KMS-11 (cell line): ENCODE data around the gene TMEM202.
"Not testable (repeated sequence)": the region's sequence is repeated elsewhere in the genome, so short reads cannot be mapped to it uniquely, and the experiment has no call there.

ENCODE experiments used
- H2AFZ ChIP-seq: fragments of 200-600 bp; sonication (generic); 2 replicates; pipeline ENCODE4 v1.6.1; 2016; ENCODE audit warnings: antibody characterized with exemption, mixed run types, low read depth
- H3K27ac ChIP-seq: fragments of 200-600 bp; sonication (generic); 2 replicates; pipeline ENCODE4 v1.6.1; 2016; ENCODE audit warnings: mild to moderate bottlenecking, mixed run types
- H3K27me3 ChIP-seq: fragments of 200-600 bp; sonication (generic); 2 replicates; pipeline ENCODE4 v1.6.1; 2017; ENCODE audit warnings: mild to moderate bottlenecking, low read depth, mixed run types, moderate library complexity; ENCODE audit not compliant: insufficient read depth
- H3K36me3 ChIP-seq: fragments of 200-600 bp; sonication (generic); 2 replicates; pipeline ENCODE4 v1.6.1; 2017; ENCODE audit warnings: mild to moderate bottlenecking, mixed run types; ENCODE audit not compliant: insufficient read depth
- H3K4me1 ChIP-seq: fragments of 200-600 bp; sonication (generic); 2 replicates; pipeline ENCODE4 v1.6.1; 2016; ENCODE audit warnings: mild to moderate bottlenecking, low read depth, mixed run types; ENCODE audit not compliant: poor library complexity, severe bottlenecking
- H3K4me2 ChIP-seq: fragments of 200-600 bp; sonication (generic); 2 replicates; pipeline ENCODE4 v1.7.0; 2016; ENCODE audit warnings: mild to moderate bottlenecking, mixed run types
- H3K4me3 ChIP-seq: fragments of 200-600 bp; sonication (generic); IDR thresholded peaks from 2 replicates; pipeline ENCODE4 v1.6.1; 2017; ENCODE audit warnings: low read depth, low read length, mixed read lengths; ENCODE audit not compliant: insufficient read depth
- H3K79me2 ChIP-seq: fragments of 200-600 bp; sonication (generic); 2 replicates; pipeline ENCODE4 v1.6.1; 2016; ENCODE audit warnings: low read depth, mixed run types; ENCODE audit not compliant: insufficient read depth
- H3K9ac ChIP-seq: fragments of 200-600 bp; sonication (generic); 2 replicates; pipeline ENCODE4 v1.6.1; 2016; ENCODE audit warnings: mild to moderate bottlenecking, mixed run types
- H4K20me1 ChIP-seq: fragments of 200-600 bp; sonication (generic); 2 replicates; pipeline ENCODE4 v1.6.1; 2016; ENCODE audit warnings: mild to moderate bottlenecking, mixed run types; ENCODE audit not compliant: insufficient read depth
- TF ChIP-seq, protein P1 (sequence below): fragments of 200-600 bp; sonication (generic); conservative IDR thresholded peaks from 2 replicates; pipeline ENCODE4 v1.6.1; 2017; ENCODE audit warnings: low read depth, mild to moderate bottlenecking, antibody characterized with exemption, low read length, moderate library complexity, mixed read lengths

The TMEM202 gene

GRCh38 chr15:72411111-72411510 lies 13.0 kb downstream of the TMEM202 start:
- Histone ChIP-seq H3K36me3 (no peaks in the 10 kb centered on the region), H3K79me2 (no peaks in the 10 kb centered on the region), H2AFZ (no peak overlapping the region), H3K27me3 (no peaks in the 10 kb centered on the region), H3K4me3 (no peak overlapping the region), H4K20me1 (no peaks in the 10 kb centered on the region), H3K4me1 (no peaks in the 10 kb centered on the region), H3K9ac (no peak overlapping the region), H3K27ac (no peak overlapping the region), H3K4me2 (no peak overlapping the region)
- TF ChIP-seq, protein P1, sequence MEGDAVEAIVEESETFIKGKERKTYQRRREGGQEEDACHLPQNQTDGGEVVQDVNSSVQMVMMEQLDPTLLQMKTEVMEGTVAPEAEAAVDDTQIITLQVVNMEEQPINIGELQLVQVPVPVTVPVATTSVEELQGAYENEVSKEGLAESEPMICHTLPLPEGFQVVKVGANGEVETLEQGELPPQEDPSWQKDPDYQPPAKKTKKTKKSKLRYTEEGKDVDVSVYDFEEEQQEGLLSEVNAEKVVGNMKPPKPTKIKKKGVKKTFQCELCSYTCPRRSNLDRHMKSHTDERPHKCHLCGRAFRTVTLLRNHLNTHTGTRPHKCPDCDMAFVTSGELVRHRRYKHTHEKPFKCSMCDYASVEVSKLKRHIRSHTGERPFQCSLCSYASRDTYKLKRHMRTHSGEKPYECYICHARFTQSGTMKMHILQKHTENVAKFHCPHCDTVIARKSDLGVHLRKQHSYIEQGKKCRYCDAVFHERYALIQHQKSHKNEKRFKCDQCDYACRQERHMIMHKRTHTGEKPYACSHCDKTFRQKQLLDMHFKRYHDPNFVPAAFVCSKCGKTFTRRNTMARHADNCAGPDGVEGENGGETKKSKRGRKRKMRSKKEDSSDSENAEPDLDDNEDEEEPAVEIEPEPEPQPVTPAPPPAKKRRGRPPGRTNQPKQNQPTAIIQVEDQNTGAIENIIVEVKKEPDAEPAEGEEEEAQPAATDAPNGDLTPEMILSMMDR: no peak

DNA sequence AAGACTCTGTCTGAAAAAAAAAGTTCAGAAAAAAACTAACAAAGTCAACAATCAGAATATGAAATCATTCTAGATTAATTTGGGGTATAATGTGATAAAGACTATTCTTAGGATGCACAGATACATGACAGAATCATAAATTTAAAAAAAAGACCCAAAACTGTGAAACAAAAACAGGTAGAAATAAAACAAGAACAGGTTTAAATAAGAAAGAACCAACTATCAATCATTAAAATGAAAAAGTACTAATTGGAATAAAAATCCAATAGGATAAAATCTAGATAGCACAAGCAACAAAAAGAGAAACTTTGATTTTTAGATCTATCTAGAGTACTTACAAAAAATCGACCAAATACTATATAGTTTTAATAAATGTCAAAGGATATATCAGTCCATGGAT lies 13.4 kb downstream of the TMEM202 start:
- no peaks in the 10 kb centered on the region for H3K4me1 ChIP-seq
- H3K79me2 ChIP-seq: no peaks in the 10 kb centered on the region
- H3K27ac ChIP-seq: no peak overlapping the region
- H3K9ac ChIP-seq: no peak overlapping the region
- no peak overlapping the region for H2AFZ ChIP-seq
- H3K4me2 ChIP-seq: no peak overlapping the region
- no peak overlapping the region for H3K4me3 ChIP-seq
- TF ChIP-seq, protein P1: no peak
- H3K27me3 ChIP-seq: no peaks in the 10 kb centered on the region
- no peaks in the 10 kb centered on the region for H3K36me3 ChIP-seq
- no peaks in the 10 kb centered on the region for H4K20me1 ChIP-seq

- H3K4me1 ChIP-seq, H3K9ac ChIP-seq, H3K79me2 ChIP-seq, H3K4me3 ChIP-seq, H3K4me2 ChIP-seq, H4K20me1 ChIP-seq, H3K36me3 ChIP-seq, H3K27ac ChIP-seq, H2AFZ ChIP-seq, H3K27me3 ChIP-seq: not testable (repeated sequence)
Measured at GRCh38 chr15:72413337-72413736, 15.2 kb downstream of the TMEM202 start.

- Histone ChIP-seq H3K79me2 (no peaks in the 10 kb centered on the region), H3K4me3 (no peak overlapping the region), H3K4me1 (no peaks in the 10 kb centered on the region), H3K36me3 (no peaks in the 10 kb centered on the region), H3K4me2 (no peak overlapping the region), H3K27me3 (no peaks in the 10 kb centered on the region), H3K9ac (no peak overlapping the region), H2AFZ (no peak overlapping the region), H4K20me1 (no peaks in the 10 kb centered on the region), H3K27ac (no peak overlapping the region)
- TF ChIP-seq, protein P1: no peak
Measured at GRCh38 chr15:72415304-72415703, 17.2 kb downstream of the TMEM202 start.

GRCh38 chr15:72419768-72420167 lies 21.7 kb downstream of the TMEM202 start:
- H3K27me3 ChIP-seq, H3K36me3 ChIP-seq, H3K79me2 ChIP-seq, H3K4me1 ChIP-seq, H3K9ac ChIP-seq, H3K27ac ChIP-seq, H3K4me2 ChIP-seq, H3K4me3 ChIP-seq, H4K20me1 ChIP-seq, H2AFZ ChIP-seq: not testable (repeated sequence)
